GM18511 (cell line): Measurements from ENCODE around the gene SH3GL2.
A peak's percentile ranks its signal among the peaks of the same experiment; 100 is the strongest.

ENCODE experiments used
- ATAC-seq: cut with Tn5 transposase; IDR thresholded peaks from one replicate; pipeline ENCODE4 v1.9.1; 2021; ENCODE audit warnings: mild to moderate bottlenecking, moderate library complexity; ENCODE audit not compliant: unreplicated experiment

Gene SH3GL2

GRCh38 chr9:17802249-17802857, 223.5 kb downstream of the SH3GL2 start:
- no peak for ATAC-seq

GRCh38 chr9:17807613-17808282, 228.9 kb downstream of the SH3GL2 start:
- ATAC-seq, result no peak

GRCh38 chr9:17810317-17810716, 231.5 kb downstream of the SH3GL2 start:
- ATAC-seq, result no peak

- peak; percentile 66 for ATAC-seq
Measured at GRCh38 chr9:17810728-17811571, 232.1 kb downstream of the SH3GL2 start.

- no peak for ATAC-seq
Measured at GRCh38 chr9:17813798-17814197, 234.9 kb downstream of the SH3GL2 start.

- ATAC-seq, result no peak
Measured at GRCh38 chr9:17816431-17817027, 237.7 kb downstream of the SH3GL2 start.

- no peak for ATAC-seq
Measured at GRCh38 chr9:17824191-17824590, 245.3 kb downstream of the SH3GL2 start.

- ATAC-seq, result no peak
Measured at GRCh38 chr9:17824616-17825264, 245.9 kb downstream of the SH3GL2 start.

- no peak for ATAC-seq
Measured at GRCh38 chr9:17825265-17825659, 246.4 kb downstream of the SH3GL2 start.

- ATAC-seq, result no peak
Measured at GRCh38 chr9:17829064-17829463, 250.2 kb downstream of the SH3GL2 start.

- ATAC-seq, result no peak
Measured at GRCh38 chr9:17829812-17830385, 251.0 kb downstream of the SH3GL2 start.

GRCh38 chr9:17832812-17833211, 253.9 kb downstream of the SH3GL2 start:
- no peak for ATAC-seq

GRCh38 chr9:17833846-17834245, 255.0 kb downstream of the SH3GL2 start:
- ATAC-seq, result no peak

GRCh38 chr9:17837965-17838364, 259.1 kb downstream of the SH3GL2 start:
- no peak for ATAC-seq

- ATAC-seq, result no peak
Measured at GRCh38 chr9:17839776-17840175, 260.9 kb downstream of the SH3GL2 start.

- no peak for ATAC-seq
Measured at GRCh38 chr9:17843236-17843635, 264.4 kb downstream of the SH3GL2 start.
